Measurements from ENCODE around the gene ABHD2. TPM values are rescaled to one million over a fixed set of nuclear protein-coding genes. Genes with fewer than 3 reads are reported as not detected.

Gene ABHD2
- total and polyA plus RNA-seq, 9 of the 15 experiments (the other 6 are each of a cell fraction or from before 2014, with no cell fraction given) = 16.9 to 99.8 (median 47.5) TPM

DNA sequence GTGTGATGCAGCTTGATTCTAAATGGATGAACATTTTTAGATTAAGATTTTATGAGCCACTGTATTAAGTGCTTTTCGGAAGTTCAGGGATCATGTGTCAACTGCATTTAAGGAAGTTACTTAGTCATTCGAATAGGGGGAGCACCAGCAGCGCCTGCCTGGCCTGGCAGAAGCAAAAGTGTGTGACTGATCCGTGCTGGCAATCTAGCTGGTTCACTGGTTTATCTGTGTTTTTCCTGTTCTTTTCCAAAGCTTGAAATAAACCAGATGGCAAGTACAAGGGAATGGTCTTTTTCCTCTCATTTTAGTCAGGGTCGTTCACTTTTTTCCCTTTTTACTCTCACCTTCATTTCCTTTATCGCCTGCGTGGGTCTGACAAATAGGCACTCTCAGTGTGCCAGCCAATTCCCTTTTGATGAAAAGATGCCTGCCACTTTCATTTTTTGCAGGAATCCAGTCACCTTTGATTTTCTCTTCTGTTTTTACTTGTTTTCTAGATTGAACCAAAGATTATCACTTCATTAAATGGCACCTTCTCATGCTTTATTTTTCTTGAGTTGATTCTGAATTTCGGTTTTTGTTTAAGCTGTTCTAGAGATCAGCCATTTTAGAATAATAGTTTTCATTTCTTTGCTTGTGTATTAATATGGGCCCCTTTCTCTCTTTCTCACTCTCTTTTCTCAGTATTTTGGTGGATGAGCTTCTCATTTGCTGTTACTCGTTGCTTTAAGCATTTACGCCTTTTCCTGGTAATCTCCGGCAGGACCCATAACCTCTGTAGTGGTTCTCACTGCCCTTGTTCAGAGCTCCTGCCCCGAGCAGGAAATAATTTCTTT lies 2.8 kb downstream of the ABHD2 start (continued):
- no peak for TF ChIP-seq AFF1 (IDR thresholded peaks at IDR 0.05; ENCODE audit: low read depth in 1 of 2, partially characterized antibody in 2 of 2)
- TF ChIP-seq CBFB (CRISPR knock-in tag; IDR thresholded peaks at IDR 0.05) = no peak
- TF ChIP-seq, protein P1, sequence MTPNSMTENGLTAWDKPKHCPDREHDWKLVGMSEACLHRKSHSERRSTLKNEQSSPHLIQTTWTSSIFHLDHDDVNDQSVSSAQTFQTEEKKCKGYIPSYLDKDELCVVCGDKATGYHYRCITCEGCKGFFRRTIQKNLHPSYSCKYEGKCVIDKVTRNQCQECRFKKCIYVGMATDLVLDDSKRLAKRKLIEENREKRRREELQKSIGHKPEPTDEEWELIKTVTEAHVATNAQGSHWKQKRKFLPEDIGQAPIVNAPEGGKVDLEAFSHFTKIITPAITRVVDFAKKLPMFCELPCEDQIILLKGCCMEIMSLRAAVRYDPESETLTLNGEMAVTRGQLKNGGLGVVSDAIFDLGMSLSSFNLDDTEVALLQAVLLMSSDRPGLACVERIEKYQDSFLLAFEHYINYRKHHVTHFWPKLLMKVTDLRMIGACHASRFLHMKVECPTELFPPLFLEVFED (CRISPR knock-in tag; conservative IDR thresholded peaks at IDR 0.05) = no peak
- no peak for TF ChIP-seq ZFP36 (IDR thresholded peaks at IDR 0.05; ENCODE audit: low read depth, low read length, partially characterized antibody)
- TF ChIP-seq, protein P2, sequence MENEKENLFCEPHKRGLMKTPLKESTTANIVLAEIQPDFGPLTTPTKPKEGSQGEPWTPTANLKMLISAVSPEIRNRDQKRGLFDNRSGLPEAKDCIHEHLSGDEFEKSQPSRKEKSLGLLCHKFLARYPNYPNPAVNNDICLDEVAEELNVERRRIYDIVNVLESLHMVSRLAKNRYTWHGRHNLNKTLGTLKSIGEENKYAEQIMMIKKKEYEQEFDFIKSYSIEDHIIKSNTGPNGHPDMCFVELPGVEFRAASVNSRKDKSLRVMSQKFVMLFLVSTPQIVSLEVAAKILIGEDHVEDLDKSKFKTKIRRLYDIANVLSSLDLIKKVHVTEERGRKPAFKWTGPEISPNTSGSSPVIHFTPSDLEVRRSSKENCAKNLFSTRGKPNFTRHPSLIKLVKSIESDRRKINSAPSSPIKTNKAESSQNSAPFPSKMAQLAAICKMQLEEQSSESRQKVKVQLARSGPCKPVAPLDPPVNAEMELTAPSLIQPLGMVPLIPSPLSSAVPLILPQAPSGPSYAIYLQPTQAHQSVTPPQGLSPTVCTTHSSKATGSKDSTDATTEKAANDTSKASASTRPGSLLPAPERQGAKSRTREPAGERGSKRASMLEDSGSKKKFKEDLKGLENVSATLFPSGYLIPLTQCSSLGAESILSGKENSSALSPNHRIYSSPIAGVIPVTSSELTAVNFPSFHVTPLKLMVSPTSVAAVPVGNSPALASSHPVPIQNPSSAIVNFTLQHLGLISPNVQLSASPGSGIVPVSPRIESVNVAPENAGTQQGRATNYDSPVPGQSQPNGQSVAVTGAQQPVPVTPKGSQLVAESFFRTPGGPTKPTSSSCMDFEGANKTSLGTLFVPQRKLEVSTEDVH (IDR thresholded peaks at IDR 0.05; ENCODE audit: low read depth, partially characterized antibody) = no peak
- no peak for TF ChIP-seq TRIM28 (IDR thresholded peaks at IDR 0.05)
- TF ChIP-seq NR4A1 (CRISPR knock-in tag; IDR thresholded peaks at IDR 0.05) = no peak
- TF ChIP-seq NR4A1 (tag; IDR thresholded peaks at IDR 0.05) = no peak
- no peak for TF ChIP-seq FOXK2 (conservative IDR thresholded peaks at IDR 0.05 in 1 of 2, IDR thresholded peaks at IDR 0.05 in 1 of 2; ENCODE audit: low read depth in 2 of 2)
- TF ChIP-seq KDM2B (CRISPR knock-in tag; IDR thresholded peaks at IDR 0.05) = no peak
- TF ChIP-seq ZNF12 (CRISPR knock-in tag; IDR thresholded peaks at IDR 0.05) = no peak
- TF ChIP-seq CC2D1A (IDR thresholded peaks at IDR 0.05) = no peak
- TF ChIP-seq MYNN (IDR thresholded peaks at IDR 0.05) = no peak
- no peak for TF ChIP-seq MYNN (CRISPR knock-in tag; IDR thresholded peaks at IDR 0.05)
- TF ChIP-seq DMBX1 (CRISPR knock-in tag; IDR thresholded peaks at IDR 0.05; ENCODE audit: borderline replicate concordance) = no peak
- no peak for TF ChIP-seq CBX5 (IDR thresholded peaks at IDR 0.05; ENCODE audit: borderline replicate concordance, low read depth)
- no peak for TF ChIP-seq CAMTA2 (CRISPR knock-in tag; conservative IDR thresholded peaks at IDR 0.05)
- TF ChIP-seq, protein P3, sequence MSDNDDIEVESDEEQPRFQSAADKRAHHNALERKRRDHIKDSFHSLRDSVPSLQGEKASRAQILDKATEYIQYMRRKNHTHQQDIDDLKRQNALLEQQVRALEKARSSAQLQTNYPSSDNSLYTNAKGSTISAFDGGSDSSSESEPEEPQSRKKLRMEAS (CRISPR knock-in tag; IDR thresholded peaks at IDR 0.05) = no peak
- peak; percentile 62 for TF ChIP-seq RBBP5 (IDR thresholded peaks at IDR 0.05; ENCODE audit: borderline replicate concordance, insufficient read depth, low read length, poor library complexity, severe bottlenecking)
- no peak for TF ChIP-seq SRSF7 (optimal IDR thresholded peaks at IDR 0.05; ENCODE audit: low read depth, low read length)
- TF ChIP-seq FOXJ2 (tag; IDR thresholded peaks at IDR 0.05) = no peak
